GM12891 (cell line): ENCODE measurements around the gene CDC42EP1.

Source experiments
- PAX5 ChIP-seq: IDR thresholded peaks from 2 replicates; pipeline ENCODE4 v1.6.1; 2011; ENCODE audit warnings: low read length, moderate library complexity, mild to moderate bottlenecking; ENCODE audit not compliant: insufficient read depth, severe bottlenecking
- POLR2A ChIP-seq: IDR thresholded peaks from 2 replicates; pipeline ENCODE4 v1.6.1; 2011; ENCODE audit warnings: low read depth, low read length, control low read depth
- POLR2AphosphoS5 ChIP-seq: IDR thresholded peaks from 2 replicates; pipeline ENCODE4 v1.6.1; 2011; ENCODE audit warnings: low read depth, low read length, control low read depth
- POU2F2 ChIP-seq: IDR thresholded peaks from 2 replicates; pipeline ENCODE4 v1.6.1; 2011; ENCODE audit warnings: low read depth, mild to moderate bottlenecking, control low read depth, low read length, moderate library complexity
- SPI1 ChIP-seq: IDR thresholded peaks from 2 replicates; pipeline ENCODE4 v1.6.1; 2011; ENCODE audit warnings: low read depth, low read length, control low read depth
- TAF1 ChIP-seq: IDR thresholded peaks from 2 replicates; pipeline ENCODE4 v1.6.1; 2011; ENCODE audit warnings: low read depth, low read length, control low read depth

GRCh38 chr22:37517826-37518450 is 42.3 kb upstream of the CDC42EP1 start:
- TF ChIP-seq POLR2AphosphoS5 (no peak), POLR2A (no peak), POU2F2 (no peak), SPI1 (no peak), PAX5 (no peak), TAF1 (no peak)
